ENCODE results near the gene DEK. TPM values are rescaled to one million over a fixed set of nuclear protein-coding genes. Genes with fewer than 3 reads are reported as not detected.
"Not testable (repeated sequence)": the region's sequence is repeated elsewhere in the genome, so short reads cannot be mapped to it uniquely, and the experiment has no call there.

DEK gene
- total and polyA plus RNA-seq, 2 donors, result 82.0 to 205 TPM

GRCh38 chr6:18187701-18188100 lies 76.6 kb downstream of the DEK start:
- H3K27ac ChIP-seq (ENCODE audit: low read depth), result no peak overlapping the region
- H3K4me3 ChIP-seq (ENCODE audit: low read depth, low read length), result no peak overlapping the region
- H3K4me1 ChIP-seq (ENCODE audit: insufficient read depth), result no peaks in the 10 kb centered on the region
- 88% methylated on average over 10 of the region's 10 CpGs for WGBS
- no peaks in the 10 kb centered on the region for H3K36me3 ChIP-seq (ENCODE audit: insufficient read depth)
- no peak for DNase-seq (ENCODE audit: extremely low spot score)

GRCh38 chr6:18186540-18187250 lies 77.6 kb downstream of the DEK start:
- H3K27ac ChIP-seq (ENCODE audit: low read depth), result no peak overlapping the region
- 89% methylated on average over 4 of the region's 4 CpGs for WGBS
- no peak for DNase-seq (ENCODE audit: extremely low spot score)
- H3K36me3 ChIP-seq (ENCODE audit: insufficient read depth), result no peaks in the 10 kb centered on the region
- H3K4me1 ChIP-seq (ENCODE audit: insufficient read depth), result no peaks in the 10 kb centered on the region
- no peak overlapping the region for H3K4me3 ChIP-seq (ENCODE audit: low read depth, low read length)

- no peak for DNase-seq (ENCODE audit: extremely low spot score)
Measured at GRCh38 chr6:18186033-18186432, 78.3 kb downstream of the DEK start.

GRCh38 chr6:18185624-18186023 lies 78.7 kb downstream of the DEK start:
- Histone ChIP-seq H3K4me1 (ENCODE audit: insufficient read depth) (no peaks in the 10 kb centered on the region), H3K36me3 (ENCODE audit: insufficient read depth) (no peaks in the 10 kb centered on the region), H3K27ac (ENCODE audit: low read depth) (no peak overlapping the region), H3K4me3 (ENCODE audit: low read depth, low read length) (no peak overlapping the region)
- no peak for DNase-seq (ENCODE audit: extremely low spot score)
- WGBS, result 76% methylated on average over 1 of the region's 1 CpG

More at GRCh38 chr6:18186033-18186432, 78.3 kb downstream of the DEK start:
- Histone ChIP-seq H3K4me1 (ENCODE audit: insufficient read depth) (no peaks in the 10 kb centered on the region), H3K27ac (ENCODE audit: low read depth) (no peak overlapping the region), H3K36me3 (ENCODE audit: insufficient read depth) (no peaks in the 10 kb centered on the region), H3K4me3 (ENCODE audit: low read depth, low read length) (no peak overlapping the region)
- WGBS, result 65% methylated on average over 2 of the region's 2 CpGs

- WGBS, result 61% methylated on average over 4 of the region's 4 CpGs
- Histone ChIP-seq H3K4me1 (ENCODE audit: insufficient read depth) (no peaks in the 10 kb centered on the region), H3K36me3 (ENCODE audit: insufficient read depth) (no peaks in the 10 kb centered on the region), H3K27ac (ENCODE audit: low read depth) (no peak overlapping the region), H3K4me3 (ENCODE audit: low read depth, low read length) (no peak overlapping the region)
- no peak for DNase-seq (ENCODE audit: extremely low spot score)
Measured at GRCh38 chr6:18183766-18184165, 80.6 kb downstream of the DEK start.

GRCh38 chr6:18182568-18182967 lies 81.8 kb downstream of the DEK start:
- DNase-seq (ENCODE audit: extremely low spot score), result no peak
- 87% methylated on average over 4 of the region's 4 CpGs for WGBS
- no peak overlapping the region for H3K27ac ChIP-seq (ENCODE audit: low read depth)
- no peak overlapping the region for H3K4me3 ChIP-seq (ENCODE audit: low read depth, low read length)
- no peaks in the 10 kb centered on the region for H3K4me1 ChIP-seq (ENCODE audit: insufficient read depth)
- no peaks in the 10 kb centered on the region for H3K36me3 ChIP-seq (ENCODE audit: insufficient read depth)

- Histone ChIP-seq H3K36me3 (ENCODE audit: insufficient read depth) (no peaks in the 10 kb centered on the region), H3K27ac (ENCODE audit: low read depth) (no peak overlapping the region), H3K4me3 (ENCODE audit: low read depth, low read length) (no peak overlapping the region), H3K4me1 (ENCODE audit: insufficient read depth) (no peaks in the 10 kb centered on the region)
- DNase-seq (ENCODE audit: extremely low spot score), result no peak
- 88% methylated on average over 5 of the region's 5 CpGs for WGBS
Measured at GRCh38 chr6:18179770-18180356, 84.5 kb downstream of the DEK start.

GRCh38 chr6:18178960-18179615 lies 85.2 kb downstream of the DEK start:
- H3K27ac ChIP-seq (ENCODE audit: low read depth), result no peak overlapping the region

GRCh38 chr6:18177286-18177965 lies 86.9 kb downstream of the DEK start:
- no peak overlapping the region for H3K4me3 ChIP-seq (ENCODE audit: low read depth, low read length)
- 95% methylated on average over 4 of the region's 4 CpGs for WGBS
- DNase-seq (ENCODE audit: extremely low spot score), result no peak
- H3K27ac ChIP-seq (ENCODE audit: low read depth), result no peak overlapping the region
- no peaks in the 10 kb centered on the region for H3K4me1 ChIP-seq (ENCODE audit: insufficient read depth)
- no peaks in the 10 kb centered on the region for H3K36me3 ChIP-seq (ENCODE audit: insufficient read depth)

More at GRCh38 chr6:18178960-18179615, 85.2 kb downstream of the DEK start:
- 85% methylated on average over 3 of the region's 3 CpGs for WGBS
- DNase-seq (ENCODE audit: extremely low spot score), result no peak
- Histone ChIP-seq H3K4me1 (ENCODE audit: insufficient read depth) (no peaks in the 10 kb centered on the region), H3K36me3 (ENCODE audit: insufficient read depth) (no peaks in the 10 kb centered on the region), H3K4me3 (ENCODE audit: low read depth, low read length) (no peak overlapping the region)

GRCh38 chr6:18176198-18176597 lies 88.1 kb downstream of the DEK start:
- 92% methylated on average over 4 of the region's 4 CpGs for WGBS
- DNase-seq (ENCODE audit: extremely low spot score); H3K4me1 ChIP-seq (ENCODE audit: insufficient read depth); H3K27ac ChIP-seq (ENCODE audit: low read depth); H3K36me3 ChIP-seq (ENCODE audit: insufficient read depth); H3K4me3 ChIP-seq (ENCODE audit: low read depth, low read length): not testable (repeated sequence)

Small RNA genes within 50 kb of the gene (small RNA-seq; reads per million reads assigned to genes)
- gene AL138825.1, result not detected
- gene RF00019, result not detected
- gene RNU6-263P, result not detected

Other genes with a start within 250 kb of the DEK start
- gene NHLRC1, start 141.9 kb downstream of the DEK start, total RNA-seq, result 2.4 TPM
- 2.4 TPM for gene NHLRC1, start 141.9 kb downstream of the DEK start, polyA plus RNA-seq
- 12.3 TPM for gene TPMT, start 109.5 kb downstream of the DEK start, total RNA-seq
- gene TPMT, start 109.5 kb downstream of the DEK start, polyA plus RNA-seq, result 8.9 TPM
- 23.1 TPM for gene KDM1B, start 109.1 kb downstream of the DEK start, total RNA-seq
- gene KDM1B, start 109.1 kb downstream of the DEK start, polyA plus RNA-seq, result 12.3 TPM
- gene RNF144B, start 122.8 kb upstream of the DEK start, total RNA-seq, result 13.2 TPM
- 5.6 TPM for gene RNF144B, start 122.8 kb upstream of the DEK start, polyA plus RNA-seq

Data from urinary bladder (tissue), 4 donors.